RPMI7951 (cell line): ENCODE results near the gene GLG1. TPM values are rescaled to one million over a fixed set of nuclear protein-coding genes. Genes with fewer than 3 reads are reported as not detected.
"Not testable (repeated sequence)": the region's sequence is repeated elsewhere in the genome, so short reads cannot be mapped to it uniquely, and the experiment has no call there.

Experiments used
- DNase-seq: peaks from one replicate; pipeline ENCODE4 v3.0.0-alpha.2; 2012; ENCODE audit warnings: low read depth
- total RNA-seq: library from RNA; depleted of rRNA; stranded (reverse); fragments of >200 nt; shearing (Covaris generic); gene quantifications from 2 replicates; pipeline ENCODE4 v1.2.3, GENCODE V29; 2014

Gene GLG1
- total RNA-seq, 1 experiment from 2014 or later, result 70.9 TPM

DNA sequence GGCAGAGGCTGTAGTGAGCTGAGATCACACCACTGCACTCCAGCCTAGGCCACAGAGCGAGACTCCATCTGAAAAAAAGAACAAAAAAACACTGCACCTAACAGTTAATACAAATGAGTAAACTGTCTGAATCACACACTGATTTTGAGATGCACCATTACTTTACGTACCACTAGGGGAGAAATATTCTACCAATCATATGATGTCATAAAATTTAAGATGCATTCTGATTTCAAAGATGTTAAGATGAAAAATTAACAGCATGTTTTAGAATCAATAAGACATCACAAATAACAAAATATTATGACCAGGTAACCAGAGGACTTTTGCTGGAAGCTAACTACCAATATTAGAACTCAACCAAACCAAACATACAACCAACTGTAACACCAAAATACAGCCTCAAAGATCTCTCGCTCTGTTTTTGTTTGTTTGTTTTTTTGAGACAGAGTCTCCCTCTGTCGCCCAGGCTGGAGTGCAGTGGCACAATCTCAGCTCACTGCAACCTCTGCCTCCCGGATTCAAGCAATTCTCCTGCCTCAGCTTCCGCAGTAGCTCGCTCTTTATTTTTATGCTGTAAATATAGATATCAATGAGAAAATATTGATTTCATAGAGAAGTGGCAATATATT lies 31.6 kb downstream of the GLG1 start:
- DNase-seq, result no peak

DNA sequence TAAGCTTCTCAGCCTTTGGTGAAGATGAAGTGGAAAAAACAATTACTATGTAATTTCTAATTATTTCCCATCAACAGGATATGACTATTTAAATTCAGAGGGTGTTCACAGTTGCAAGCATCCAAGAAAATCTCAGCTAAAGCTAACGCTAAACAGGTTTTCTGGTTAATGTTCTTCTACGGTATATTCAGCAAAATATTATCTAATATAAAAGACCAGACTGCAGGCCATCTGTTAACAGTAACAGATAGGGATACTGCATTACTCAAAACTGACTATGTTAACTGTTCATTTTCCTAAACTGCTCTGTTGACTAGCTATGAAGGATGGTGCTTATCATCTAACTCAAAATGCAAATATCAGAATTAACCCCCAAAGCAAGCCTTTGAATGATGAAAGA lies 32.8 kb downstream of the GLG1 start:
- DNase-seq, result no peak

DNA sequence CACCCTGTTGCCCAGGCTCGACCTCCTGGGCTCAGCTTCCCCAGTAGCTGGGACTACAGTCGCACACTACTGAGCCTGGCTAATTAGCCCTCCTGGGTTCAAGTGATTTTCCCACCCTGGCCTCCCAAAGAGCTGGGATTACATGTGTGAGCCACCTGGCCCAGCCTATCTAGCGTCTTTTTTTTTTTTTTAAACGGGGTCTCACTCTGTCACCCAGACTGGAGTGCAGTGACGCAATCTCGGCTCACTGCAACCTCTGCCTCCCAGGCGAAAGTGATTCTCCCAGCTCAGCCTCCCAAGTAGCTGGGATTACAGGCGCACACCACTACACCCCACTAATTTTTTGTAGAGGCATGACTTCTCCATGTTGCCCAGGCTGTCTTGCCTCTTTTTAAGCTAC lies 33.3 kb downstream of the GLG1 start:
- no peak for DNase-seq

DNA sequence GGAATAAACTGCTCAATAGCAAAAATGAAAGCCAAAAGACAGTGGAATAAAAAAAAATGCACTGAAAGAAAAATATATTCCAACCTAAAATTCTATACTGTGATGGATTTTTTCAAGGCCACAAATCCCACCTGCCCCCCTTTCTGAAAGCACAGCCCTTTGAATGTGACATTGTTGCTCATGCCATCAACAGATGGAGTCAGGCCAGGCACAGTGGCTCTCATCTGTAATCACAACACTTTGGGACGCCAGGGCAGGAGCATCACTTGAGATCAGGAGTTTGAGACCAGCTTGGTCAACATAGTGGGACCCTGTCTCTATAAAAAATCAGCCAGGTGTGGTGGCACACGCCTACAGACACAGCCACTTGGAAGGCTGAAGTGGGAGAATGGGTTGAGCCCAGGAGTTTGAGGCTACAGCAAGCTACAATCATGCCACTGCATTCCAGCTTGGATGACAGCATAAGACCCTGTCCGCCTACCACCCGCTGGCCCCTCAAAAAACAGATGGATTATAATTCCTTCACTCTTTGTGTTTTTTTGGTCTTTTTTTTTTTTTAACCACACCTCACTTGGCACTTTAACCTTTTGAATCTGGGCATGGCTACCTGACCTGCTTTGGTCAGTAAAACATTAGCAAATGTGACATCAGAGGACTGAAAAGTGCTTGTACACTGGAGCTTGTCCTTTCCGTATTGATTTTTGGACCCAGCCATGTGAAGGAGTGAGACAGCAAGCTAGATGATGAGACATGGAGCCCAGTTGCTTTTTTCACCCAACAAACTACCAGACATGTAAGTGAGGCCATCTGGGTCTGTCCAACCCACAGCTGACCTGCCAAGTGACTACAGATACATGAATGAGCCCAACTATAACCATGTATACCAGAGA lies 36.3 kb downstream of the GLG1 start:
- DNase-seq, result no peak

DNA sequence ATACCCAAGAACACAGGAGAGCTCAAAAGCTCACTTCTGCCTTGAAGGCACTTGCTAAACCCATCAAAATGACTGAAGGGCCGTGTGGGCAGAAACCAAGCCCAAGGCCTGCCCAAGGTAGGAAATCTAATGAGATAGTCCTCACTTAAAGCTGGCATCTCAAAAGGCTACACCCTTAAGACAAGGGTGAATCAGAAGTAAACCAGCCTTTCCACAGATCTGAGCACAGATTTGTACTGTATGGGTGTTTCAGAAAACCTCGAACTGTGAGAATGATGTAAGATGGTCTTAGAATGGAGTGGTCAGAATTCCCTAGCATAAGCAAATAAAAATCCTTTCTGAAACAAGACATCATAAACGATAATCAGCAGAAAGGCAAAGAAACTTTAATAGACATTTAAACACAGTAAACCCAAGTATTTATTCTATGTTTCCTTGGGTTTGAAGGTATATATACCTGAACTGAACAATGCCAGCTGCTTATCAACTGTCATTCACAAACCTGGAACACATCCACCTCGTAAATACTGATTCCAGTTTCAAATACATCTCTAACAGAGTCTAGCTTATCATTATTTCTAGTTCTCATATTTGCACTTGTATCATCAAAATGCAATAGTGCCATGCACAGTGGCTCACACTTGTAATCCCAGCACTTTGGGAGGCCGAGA lies 37.8 kb downstream of the GLG1 start:
- DNase-seq, result no peak

DNA sequence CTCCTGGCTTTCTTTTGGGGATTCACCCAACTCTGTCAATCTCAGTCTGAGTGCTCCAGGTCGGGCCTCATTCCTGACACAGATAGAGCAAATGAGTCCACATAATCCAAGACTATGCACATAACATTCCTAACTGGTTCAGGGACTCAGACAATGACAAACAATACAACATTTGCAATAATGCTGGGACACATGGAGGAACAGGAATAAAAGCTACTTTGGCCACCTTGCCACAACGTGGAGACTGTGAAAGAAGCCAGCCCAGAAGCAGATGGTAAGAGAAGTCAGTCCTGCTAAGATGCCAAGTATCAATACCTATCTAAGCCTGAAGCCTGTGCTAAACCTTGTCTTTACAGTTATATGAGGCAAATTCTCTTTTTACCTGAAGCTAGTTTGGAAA lies 39.0 kb downstream of the GLG1 start:
- no peak for DNase-seq

DNA sequence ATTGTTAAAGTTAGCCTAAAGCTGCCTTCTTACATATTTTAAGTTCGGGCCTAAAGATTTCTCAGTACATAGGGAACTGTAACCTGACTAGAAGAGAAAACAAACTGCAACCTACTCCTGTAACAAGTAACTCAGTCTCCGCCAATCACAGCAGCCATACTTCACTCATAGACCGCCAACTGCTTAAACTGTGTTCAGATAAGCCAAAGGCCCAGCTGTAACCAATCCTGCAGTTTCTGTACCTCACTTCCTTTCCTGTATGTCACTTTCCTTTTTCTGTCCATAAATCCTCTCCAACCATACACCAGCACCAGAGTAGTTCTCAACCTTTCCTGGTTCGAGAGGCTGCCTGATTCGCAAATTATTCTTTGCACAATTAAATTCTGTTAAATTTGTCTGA lies 41.5 kb downstream of the GLG1 start:
- no peak for DNase-seq

DNA sequence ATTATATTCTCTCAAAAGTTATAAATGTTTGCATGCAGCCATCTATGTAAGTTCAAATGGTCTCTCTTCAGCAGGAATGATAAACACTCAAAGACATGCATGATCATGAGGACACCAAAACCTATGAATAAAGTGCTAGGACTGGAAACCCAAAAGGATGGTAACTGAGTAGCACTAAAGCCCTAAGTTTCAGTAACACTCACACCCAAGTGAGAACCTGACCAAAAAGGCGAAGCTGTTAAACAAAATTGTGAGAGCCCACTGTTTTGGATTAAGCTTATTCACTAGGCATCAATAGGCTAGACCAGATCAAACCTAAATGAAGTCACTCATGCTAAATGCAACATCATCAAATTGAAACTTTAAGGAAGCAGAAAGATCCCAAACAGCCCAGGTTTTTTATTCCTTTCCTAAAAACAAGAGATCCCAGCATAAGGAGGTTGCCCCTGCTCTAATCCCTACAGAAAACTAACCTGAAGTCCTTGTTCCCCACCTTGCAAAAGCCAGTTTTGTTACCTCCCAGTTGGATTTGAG lies 42.4 kb downstream of the GLG1 start:
- no peak for DNase-seq

DNA sequence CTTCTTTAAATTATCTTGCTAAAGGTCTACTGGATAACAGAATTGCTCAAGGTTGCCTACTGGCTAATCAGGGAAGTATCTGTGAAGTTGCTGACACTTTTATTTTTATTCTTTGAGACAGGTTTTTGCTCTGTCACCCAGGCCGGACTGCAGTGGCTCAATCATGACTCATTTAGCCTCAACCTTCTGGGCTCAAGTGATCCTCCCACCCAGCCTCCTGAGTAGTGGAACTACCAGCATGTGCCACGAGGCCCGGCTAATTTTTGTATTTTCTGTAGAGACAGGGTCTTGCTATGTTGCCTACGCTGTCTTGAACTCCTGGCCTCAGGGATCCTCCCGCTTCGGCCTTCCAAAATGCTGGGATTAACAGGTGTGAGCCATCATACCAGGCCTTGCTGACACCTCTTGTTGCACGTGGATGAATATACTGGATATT lies 43.1 kb downstream of the GLG1 start:
- DNase-seq, result peak; percentile 68

DNA sequence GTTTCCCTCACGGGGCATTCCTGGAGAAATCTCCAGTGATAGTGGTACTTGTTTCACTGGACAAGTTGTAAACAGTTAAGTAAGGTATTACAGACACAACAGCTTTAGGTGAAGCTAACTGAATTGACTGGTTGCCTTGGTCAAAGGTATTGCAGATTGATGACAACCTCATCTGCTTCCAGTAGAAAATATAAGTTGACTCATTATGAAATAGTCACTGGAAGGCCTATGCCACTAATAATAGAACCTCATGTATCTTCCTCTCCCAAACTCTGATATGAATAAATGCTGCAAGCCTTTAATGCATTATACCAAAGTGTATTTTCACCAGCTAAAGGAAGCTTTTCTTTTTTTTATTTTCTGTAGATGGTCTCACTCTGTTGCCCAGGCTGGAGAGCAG lies 44.8 kb downstream of the GLG1 start:
- no peak for DNase-seq

DNA sequence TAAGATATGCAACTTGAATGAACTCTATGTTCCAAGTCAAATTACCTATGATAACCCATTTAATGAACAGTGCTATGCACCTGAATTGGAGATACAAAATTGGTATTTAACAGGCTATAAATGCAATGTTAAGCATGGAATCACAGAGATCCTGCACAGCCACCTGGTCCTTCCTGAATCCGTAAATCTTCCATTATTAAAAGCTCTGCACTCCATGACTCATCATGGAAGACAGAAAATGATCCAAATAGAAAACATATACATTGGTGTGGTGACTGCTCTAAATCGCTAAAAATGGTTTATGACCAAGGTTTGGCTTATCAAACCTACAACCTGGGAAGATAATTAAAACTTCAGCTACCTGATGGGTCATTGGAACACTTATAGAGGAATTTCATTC lies 45.3 kb downstream of the GLG1 start:
- no peak for DNase-seq

DNA sequence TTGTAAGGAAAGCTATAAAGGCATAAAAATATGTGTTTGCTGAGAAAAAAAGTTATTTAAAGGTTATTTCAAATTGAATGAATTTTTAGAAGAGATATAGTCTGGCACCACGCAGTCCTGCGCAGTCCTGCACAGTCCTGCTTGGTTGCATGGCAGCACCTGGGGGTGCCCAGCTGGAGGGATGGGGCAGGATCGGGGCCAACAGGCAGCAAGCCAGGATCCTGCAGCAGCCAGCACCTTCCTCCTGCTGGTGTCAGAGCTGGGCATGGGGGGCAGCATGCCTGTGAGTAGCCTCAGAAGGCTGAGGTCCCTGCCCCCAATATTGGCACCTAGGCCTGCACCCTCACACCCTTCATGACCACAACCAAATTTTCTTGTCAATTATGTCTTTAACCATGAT lies 46.0 kb downstream of the GLG1 start:
- no peak for DNase-seq

DNA sequence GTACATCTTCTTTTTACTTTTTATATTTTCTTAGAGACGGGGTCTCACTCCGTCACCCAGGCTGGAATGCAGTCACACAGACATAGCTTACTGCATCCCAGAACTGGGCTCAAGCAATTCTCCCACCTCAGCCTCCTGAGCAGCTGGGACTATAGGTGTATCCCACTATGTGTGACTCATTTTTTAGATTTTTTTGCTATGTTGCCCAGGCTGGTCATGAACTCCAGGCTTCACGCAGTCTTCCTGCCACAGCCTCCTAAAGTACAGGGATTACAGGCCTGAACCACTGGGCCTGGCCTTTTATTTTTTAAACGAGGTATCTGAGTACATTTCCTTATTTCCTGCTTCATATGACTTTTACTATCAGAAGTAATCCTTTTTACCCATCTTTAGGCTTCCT lies 48.0 kb downstream of the GLG1 start:
- no peak for DNase-seq

DNA sequence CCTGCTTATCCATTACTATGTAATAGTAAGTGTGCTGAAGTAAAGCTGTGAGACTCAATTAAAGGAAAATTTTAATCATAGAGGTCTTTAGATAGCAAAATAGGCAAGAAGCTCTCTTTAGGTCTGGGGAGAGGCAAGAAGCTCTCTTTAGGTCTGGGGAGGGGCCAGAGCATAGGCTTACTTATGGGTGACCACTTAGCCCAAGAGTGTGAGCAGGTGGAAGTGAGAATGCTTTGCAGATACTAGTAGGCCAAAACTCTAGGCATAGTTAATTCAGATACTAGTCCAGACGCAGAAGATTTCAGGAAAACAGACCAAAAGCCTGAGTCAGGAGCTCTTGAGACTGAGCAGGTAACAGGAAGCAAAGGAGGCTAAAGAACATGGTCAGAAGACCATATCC lies 49.6 kb downstream of the GLG1 start:
- no peak for DNase-seq

DNA sequence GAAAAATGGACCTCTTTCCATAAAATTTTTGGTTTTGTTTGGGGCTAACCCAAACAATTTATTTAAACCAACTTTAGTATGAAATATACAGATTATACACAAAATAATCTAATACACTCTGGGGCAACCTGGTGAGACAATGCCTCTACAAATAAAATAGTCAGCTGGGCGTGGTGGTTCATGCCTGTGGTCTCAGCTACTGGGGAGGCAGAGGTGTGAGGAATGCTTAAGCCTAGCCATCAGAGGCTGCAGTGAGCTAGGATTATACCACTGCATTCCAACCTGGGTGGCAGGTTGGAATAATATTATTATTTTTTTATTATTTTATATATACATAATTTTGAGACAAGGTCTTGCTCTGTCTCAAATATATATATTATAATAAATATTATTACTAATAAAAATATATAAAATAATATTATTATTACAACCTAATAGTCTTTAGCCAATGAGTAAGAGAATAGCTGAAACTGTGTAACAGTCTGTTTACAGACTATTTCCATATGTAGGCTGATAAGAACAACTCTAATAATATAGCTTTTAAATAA lies 50.5 kb downstream of the GLG1 start:
- DNase-seq, result no peak

DNA sequence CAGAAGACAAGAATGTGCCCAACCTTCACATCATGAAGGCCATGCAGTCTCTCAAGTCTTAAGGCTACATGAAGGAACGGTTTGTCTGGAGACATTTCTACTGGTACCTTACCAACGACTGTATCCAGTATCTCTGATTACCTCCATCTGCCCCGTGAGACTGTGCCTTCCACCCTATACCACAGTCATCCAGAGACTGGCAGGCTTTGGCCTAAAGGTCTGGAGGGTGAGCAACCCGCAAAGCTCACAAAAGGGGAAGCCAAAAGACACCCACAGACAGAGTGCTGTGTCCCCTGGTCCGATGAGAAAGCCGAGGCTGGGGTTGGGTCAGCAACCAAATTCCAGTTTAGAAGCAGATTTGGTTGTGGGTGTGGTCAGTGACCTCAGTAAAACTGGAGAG lies 54.6 kb downstream of the GLG1 start:
- DNase-seq, result not testable (repeated sequence)

DNA sequence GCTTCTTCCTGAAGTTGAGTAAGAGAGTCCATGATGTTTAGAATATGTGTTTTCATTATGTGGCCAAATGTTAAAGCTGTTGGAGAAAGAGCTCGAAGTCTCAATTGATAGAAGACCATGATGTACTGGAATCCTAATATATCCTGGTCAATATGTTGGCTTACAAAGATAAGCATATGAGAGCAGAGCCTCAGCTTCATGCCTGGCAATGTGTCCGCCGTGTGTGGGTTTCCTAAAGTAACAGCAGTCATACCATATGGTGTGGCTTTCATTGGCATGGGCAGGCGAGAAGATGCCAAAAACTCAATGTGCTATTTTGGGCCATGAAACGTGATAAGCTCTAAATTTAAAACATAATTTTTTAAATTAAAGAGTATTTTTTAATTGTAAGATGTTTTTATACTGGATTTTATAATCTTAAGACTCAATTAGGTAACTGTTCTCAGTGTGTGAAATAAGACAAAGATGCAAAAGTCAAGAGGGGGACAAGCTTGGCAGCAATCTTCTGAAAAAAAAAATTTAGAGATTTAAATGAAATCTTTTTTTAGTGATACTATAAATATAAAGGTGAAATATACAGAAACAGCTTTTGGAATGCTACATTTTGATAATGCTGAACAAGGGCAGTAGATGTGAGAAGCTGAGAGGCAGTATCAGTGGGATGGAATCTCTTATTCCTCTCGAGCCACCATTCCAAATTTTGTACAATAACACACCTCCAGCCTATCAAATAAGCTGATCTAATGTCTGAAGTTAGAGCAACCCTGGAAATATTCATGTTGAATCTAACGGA lies 56.5 kb downstream of the GLG1 start:
- not testable (repeated sequence) for DNase-seq

DNA sequence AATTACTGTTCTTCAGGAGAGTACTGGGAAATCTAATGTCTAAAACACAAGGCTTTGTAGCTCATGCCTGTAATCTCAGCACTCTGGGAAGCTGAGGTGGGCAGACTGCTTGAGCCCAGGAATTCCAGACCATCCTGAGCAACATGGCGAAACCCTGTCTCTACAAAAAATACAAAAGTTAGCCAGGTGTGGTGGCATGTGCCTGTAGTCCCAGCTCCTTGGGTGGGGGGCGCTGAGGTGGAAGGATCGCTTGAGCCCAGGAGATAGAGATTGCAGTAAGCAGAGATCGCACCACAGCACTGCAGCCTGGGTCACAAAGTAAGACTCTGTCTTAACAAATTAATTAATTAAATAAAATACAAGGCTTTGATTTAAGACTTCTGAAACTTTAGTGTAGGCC lies 60.8 kb downstream of the GLG1 start:
- DNase-seq, result not testable (repeated sequence)

DNA sequence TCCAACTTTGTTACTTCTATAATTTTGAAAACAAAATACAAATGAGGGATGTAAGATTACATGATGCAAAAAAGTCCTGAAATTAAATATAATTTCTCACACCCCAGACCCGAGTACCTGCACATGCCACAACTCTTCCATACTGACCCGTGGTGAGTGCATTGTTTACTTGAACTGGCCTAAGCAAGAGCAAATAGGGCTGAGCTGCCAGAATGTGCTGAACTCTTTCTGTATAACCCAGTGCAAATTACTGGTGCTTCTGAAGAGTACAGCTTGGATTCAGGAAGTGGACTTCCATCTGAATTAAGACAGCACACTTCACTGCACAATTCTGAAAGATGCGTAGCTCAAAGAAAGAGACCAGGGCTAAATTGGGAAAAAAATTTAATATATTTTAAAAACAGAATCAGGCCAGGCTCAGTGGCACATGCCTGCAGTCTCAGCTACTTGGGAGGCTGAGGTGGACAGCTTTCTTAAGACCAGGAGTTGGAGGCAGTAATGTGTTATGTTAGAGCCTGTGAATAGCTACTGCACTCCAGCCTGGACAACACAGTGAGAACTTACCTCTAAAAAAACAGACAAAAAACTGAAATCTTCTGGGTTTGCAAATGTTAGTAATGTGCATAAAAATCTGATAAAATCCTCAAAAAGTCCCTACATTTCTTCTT lies 63.9 kb downstream of the GLG1 start:
- DNase-seq, result not testable (repeated sequence)

DNA sequence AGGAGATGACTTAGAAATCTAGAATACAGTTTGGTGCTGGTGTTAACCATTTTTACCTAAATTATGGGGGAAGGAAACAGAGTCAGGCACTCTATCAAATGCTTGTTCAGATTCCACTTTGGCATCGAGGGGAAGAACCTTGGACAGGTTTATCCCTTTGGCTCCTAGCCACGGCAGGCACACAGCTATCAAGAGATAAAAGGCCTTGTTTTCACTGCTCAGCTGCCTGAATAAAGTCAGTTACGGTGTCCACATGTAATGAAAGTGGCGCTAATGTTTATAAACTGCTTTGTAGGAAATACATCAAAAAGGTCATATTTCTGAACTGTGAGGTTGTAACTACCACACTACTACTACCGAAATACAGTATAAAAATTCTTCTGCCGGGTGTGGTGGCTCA lies 66.3 kb downstream of the GLG1 start:
- DNase-seq, result not testable (repeated sequence)

DNA sequence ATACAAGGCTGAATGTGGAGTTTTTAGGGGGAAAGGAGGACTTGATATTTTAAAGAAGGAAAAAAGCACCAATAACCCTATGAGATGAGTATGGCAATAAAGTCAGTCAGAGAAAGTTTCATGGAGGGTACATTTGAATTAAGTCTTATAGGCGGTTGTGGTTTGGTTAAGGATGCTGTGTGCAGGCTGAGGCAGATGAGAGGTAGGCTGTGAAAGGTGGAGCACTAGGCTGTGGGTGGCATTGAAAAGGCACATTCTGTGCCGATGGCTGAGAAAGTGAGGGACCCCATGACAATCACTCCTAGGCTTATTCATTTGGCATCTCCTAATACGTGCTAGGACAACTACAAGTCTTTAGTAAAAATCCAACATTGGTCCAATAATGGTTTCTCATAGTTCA lies 68.1 kb downstream of the GLG1 start:
- not testable (repeated sequence) for DNase-seq
